Central memory CD4-positive, alpha-beta T cell (primary cell): Measurements from ENCODE around the gene SPTBN4.
A peak's percentile ranks its signal among the peaks of the same experiment; 100 is the strongest.
"Not testable (repeated sequence)": the region's sequence is repeated elsewhere in the genome, so short reads cannot be mapped to it uniquely, and the experiment has no call there.

Experiments
- DNase-seq: peaks from one replicate; pipeline ENCODE4 v3.0.0; 2022

The SPTBN4 gene

GRCh38 chr19:40442328-40443130, 24.3 kb upstream of the SPTBN4 start:
- no peak for DNase-seq

DNA sequence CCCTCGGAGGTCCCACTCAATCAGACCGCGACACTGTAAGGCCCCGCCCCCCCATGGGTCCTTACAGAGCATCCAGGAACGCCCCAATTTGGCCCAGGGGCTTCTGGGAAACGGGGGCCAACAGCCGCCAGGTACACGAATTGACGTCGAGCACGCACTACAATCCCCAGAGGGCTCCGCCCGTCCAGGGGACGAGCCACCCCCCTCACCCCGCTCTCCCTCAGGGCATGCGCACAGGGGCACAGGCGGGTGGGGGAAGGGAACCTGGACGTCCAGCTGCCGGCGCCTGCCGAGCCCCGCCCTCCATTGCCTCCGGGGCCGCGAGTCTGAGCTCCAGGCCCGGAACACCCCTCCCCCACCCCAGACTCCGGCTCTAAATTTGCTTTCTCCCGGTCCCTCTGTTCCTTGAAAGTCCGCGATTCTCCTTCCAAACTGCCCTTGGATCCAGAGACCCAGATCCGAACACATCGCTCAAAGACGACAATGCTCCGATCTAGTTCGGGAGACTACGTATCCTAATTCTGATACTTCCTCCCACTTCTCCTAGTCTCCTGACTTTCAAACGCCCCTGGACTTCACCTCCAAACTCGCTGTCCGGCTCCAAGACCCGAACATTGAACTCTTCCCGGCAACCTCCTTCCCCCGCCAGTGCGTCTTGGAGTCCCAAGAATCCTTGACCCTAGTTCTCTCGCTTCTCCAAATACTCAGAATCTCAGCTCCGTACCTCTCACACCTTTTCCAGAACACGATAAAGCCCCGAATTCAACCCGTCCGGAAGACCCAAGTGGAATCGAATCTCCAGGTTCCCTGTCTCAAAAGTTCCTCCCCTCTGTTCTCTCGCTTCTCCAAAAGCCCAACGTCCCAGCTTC, 23.4 kb upstream of the SPTBN4 start:
- DNase-seq: peak; percentile 99

DNA sequence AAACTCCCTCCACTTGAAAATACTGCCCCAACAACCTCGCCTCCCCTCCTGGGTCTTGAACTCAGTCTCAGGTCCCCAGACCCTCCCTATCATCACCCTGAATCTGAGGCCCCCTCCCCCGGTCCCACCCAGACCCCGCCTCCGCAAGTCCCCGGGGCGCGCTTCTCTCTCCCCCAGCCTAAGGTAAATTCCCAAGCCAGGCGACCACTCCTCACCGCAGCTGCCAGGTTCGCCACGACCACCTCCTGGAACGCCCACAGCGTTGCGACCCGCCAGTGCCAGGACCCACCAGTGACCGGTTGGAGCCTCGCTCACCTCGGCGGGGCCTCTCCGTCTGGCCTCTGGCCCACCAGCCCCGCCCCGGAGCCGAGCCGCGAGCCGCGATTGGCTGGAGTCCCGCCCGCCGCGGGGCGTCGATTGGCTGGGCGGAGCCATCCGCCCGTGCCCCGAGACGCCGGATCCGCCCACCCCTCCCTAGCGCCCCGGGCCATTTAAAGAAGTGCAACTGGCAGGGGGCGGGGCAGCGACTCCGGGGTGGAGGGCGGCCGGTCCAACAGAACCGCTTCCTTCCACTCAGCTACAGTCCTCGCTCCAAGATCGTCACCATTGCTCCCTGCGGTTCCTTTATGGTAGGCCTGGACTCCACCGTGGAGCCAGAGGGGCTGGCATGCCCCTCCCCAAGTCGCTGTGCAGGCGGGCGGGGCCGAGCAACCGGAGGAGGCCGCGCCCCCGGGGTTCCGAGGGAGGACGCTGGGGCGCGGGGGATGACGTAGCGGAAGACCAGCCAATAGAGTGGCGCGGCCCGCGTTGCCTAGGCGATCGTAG, 22.6 kb upstream of the SPTBN4 start, which contains the start of gene SERTAD3:
SERTAD3 (minus strand) TSS at position 336 of the 825 bp plus-strand sequence. CDS start 2,255 bp downstream, outside the sequence.
- peak; percentile 96 for DNase-seq

DNA sequence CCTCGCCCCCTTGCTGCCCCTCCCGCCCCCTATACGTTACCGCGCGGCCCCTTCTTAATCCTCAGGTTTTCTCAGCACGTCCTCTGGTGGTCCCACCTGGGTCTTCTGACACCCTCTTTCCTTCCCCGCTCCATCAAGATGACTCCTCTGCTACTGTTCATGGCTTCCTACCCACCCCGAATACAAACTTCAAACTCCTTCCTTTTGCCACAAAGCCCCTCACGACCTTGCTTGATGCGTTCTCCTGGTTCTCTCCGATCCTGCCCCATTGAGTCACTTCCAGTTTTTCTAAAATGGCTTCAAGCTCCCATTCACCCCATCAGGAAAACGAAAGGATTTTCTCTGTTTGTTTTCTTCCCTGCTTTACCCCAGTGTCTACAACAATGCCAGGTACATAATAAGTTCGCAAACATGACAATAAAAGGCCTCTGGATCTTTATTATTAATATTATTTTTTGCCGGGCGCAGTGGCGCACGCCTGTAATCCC, 21.9 kb upstream of the SPTBN4 start:
- no peak for DNase-seq

GRCh38 chr19:40445780-40446262, 21.0 kb upstream of the SPTBN4 start:
- DNase-seq: no peak

- no peak for DNase-seq
Measured at GRCh38 chr19:40446263-40446784, 20.5 kb upstream of the SPTBN4 start.

DNA sequence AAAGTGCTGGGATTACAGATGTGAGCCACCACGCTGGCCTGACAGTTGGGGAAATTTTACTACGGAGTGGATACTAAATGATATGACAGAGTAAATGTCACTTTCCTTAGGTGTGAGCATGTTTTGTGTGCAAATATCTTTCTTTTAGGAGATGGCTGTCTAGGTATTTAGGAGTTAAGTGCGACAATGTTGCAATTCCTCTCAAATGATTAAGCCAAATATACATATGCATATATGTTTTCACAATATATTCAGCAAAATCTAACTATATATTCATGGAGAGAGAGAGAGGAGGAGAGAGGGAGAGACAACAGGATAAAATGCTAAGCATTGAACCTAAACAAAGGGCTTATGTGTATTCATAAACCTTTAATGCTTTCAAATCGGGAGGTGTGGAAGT, 17.3 kb upstream of the SPTBN4 start:
- no peak for DNase-seq

- no peak for DNase-seq
Measured at GRCh38 chr19:40450664-40451063, 16.1 kb upstream of the SPTBN4 start.

DNA sequence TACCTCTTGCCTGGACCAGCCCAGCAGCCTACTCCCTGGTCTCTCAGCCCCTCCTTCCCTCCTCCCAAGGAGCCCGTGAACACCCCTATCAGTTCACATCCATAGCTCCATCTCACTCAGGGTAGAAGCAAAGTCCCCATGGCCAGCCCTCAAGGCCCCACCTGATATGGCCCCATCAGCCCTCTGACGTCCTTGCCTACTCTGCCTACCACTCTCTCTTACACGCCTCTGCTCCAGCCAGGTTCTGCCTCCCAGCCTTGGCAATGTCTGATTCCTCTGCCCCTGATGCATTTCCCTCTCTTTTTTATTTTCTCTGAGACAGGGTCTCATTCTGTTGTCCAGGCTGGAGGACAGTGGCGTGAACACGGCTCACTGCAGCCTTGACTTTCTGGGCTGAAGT, 14.8 kb upstream of the SPTBN4 start:
- no peak for DNase-seq

GRCh38 chr19:40453151-40453735, 13.6 kb upstream of the SPTBN4 start:
- no peak for DNase-seq

GRCh38 chr19:40453943-40454342, 12.9 kb upstream of the SPTBN4 start:
- not testable (repeated sequence) for DNase-seq

DNA sequence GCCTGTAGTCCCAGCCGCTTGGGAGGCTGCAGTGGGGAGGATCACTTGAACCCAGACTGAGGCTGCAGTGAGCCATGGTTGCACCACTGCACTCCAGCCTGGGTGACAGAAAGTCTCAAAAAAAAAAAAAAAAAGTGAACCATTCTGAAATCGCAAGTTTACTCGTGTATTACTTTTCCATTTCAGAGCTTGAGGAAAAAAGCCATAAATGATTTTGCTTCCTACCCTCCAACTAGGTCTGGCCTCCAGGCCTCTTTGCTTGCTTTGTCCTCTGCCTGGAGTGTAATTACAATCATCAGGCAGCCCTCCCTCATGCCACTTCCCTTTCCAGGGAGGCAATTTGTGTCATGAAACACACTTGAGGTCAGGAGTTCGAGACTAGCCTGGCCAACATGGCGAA, 9.8 kb upstream of the SPTBN4 start:
- DNase-seq: no peak

GRCh38 chr19:40457953-40458596, 8.7 kb upstream of the SPTBN4 start:
- DNase-seq: no peak

- DNase-seq: no peak
Measured at GRCh38 chr19:40458597-40458974, 8.2 kb upstream of the SPTBN4 start.

DNA sequence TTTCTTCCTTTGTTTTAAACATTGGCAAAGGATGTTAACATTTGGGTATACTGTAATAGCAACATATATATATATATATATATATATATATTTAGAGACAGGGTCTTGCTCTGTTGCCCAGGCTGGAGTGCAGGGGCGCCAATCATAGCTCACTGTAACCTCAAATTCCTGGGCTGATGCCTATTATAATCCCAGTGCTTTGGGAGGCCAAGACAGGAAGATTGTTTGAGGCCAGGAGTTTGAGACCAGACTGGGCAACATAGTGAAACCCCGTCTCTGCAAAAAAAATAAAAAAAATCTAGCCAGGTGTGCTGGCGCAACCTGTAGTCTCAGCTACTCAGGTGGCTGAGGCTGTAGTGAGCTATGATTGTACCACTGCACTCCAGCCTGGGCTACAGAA, 6.6 kb upstream of the SPTBN4 start:
- no peak for DNase-seq

GRCh38 chr19:40461669-40462221, 5.1 kb upstream of the SPTBN4 start:
- DNase-seq: no peak

GRCh38 chr19:40463587-40464037, 3.2 kb upstream of the SPTBN4 start:
- DNase-seq: not testable (repeated sequence)

GRCh38 chr19:40464059-40465024, 2.5 kb upstream of the SPTBN4 start:
- DNase-seq: peak; percentile 49

DNA sequence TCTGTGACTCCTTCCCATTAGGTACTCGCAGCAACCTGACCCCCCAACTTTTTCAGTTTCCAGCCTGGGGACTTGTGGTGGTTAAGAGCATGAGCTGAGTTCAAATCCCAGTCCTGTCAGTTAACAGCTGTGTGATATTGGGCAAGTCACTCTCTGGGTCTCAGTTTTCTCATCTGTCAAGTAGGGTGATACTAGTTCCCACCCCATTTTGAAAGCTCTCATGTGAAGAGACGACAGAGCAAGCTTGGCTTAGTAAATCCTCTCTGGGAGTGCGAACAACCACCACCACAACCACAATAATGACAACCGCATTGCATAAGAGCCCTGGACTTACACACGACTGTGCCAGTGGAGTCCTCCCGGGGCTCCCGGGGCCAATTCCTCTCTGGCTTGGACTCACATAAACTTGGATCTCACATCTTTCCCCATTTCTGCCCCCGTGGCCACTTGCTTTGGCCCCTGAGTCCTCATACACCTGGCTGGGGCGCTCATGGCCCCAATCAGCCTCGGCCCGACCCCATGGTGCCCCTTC, 1.7 kb upstream of the SPTBN4 start:
- DNase-seq: peak; percentile 34
